GM12873 (cell line): ENCODE measurements around the gene FRS2.

Source experiments
- TF ChIP-seq, protein P1 (sequence below): IDR thresholded peaks from 2 replicates; pipeline ENCODE4 v1.5.1; 2012; ENCODE audit warnings: low read depth, mild to moderate bottlenecking, moderate library complexity, low read length, control low read depth; ENCODE audit not compliant: insufficient read depth; ENCODE audit errors: missing control alignments

Gene FRS2, protein sequence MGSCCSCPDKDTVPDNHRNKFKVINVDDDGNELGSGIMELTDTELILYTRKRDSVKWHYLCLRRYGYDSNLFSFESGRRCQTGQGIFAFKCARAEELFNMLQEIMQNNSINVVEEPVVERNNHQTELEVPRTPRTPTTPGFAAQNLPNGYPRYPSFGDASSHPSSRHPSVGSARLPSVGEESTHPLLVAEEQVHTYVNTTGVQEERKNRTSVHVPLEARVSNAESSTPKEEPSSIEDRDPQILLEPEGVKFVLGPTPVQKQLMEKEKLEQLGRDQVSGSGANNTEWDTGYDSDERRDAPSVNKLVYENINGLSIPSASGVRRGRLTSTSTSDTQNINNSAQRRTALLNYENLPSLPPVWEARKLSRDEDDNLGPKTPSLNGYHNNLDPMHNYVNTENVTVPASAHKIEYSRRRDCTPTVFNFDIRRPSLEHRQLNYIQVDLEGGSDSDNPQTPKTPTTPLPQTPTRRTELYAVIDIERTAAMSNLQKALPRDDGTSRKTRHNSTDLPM

DNA sequence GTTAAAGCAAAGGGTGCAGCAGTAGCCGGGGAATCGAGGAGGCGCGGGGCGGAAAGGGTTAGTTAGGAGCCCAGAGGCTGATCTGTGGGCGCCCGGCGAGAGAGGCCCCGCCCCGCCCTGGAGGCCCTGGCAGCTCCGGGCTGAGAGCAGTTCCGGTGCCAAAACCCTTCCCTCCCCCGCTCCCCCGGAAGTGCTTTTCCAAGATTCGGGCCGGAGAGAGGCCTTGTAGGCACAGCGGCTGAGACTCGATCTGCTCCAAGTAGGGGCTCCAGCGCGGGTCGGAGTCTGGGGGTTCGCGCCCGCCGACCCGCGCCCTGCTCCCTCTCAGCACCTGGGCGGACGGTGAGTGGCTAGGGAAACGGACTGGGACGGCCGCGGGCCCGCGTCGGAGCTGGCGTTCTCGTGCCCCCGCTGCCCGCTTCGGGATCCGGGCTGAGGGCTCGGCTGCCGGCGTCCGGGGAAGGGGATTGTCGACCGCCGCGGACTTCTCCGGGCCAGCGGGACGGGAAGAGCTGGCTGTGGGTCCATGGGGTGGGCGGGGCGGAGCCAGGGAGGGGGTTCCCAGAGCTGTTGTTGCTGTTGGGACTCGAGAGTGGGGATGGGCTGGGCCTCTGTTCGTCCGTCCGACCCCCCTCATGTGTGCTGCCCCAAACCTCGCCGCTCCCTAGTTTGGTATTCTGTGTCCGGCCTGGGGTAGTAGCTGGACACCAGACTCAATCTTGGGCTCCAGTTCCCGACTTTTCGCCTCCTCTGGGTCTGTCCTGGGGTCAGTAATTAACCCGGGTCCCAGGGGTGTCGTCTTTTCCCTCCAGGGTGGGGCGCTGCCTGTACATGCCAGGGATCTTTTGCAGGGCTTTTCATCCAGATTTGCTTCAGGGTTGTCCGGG lies at the start of gene FRS2:
FRS2 (plus strand) TSS at position 200 of the 887 bp plus-strand sequence. CDS start 98,643 bp downstream, outside the sequence.
- TF ChIP-seq, protein P1, sequence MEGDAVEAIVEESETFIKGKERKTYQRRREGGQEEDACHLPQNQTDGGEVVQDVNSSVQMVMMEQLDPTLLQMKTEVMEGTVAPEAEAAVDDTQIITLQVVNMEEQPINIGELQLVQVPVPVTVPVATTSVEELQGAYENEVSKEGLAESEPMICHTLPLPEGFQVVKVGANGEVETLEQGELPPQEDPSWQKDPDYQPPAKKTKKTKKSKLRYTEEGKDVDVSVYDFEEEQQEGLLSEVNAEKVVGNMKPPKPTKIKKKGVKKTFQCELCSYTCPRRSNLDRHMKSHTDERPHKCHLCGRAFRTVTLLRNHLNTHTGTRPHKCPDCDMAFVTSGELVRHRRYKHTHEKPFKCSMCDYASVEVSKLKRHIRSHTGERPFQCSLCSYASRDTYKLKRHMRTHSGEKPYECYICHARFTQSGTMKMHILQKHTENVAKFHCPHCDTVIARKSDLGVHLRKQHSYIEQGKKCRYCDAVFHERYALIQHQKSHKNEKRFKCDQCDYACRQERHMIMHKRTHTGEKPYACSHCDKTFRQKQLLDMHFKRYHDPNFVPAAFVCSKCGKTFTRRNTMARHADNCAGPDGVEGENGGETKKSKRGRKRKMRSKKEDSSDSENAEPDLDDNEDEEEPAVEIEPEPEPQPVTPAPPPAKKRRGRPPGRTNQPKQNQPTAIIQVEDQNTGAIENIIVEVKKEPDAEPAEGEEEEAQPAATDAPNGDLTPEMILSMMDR = peak; percentile 35

DNA sequence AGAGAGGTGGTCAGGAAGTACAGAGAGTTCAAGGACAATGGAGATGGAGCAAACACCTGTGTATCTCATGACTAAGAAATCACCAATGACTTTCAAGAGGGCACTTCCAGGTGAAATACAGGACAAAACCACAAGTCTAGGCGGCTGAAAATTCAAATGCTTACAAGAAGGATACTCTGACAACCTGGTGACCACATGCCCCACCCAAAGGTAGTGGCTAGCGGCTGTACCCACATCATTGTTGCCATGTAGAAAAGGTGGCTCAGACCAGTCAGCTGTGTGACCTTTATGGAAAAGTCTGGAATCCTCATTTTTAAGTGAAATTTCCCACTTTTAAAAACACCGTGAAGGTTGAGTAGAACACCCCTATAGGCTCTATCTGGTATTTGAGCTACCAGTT lies 48.6 kb upstream of the FRS2 start:
- TF ChIP-seq, protein P1 = no peak

DNA sequence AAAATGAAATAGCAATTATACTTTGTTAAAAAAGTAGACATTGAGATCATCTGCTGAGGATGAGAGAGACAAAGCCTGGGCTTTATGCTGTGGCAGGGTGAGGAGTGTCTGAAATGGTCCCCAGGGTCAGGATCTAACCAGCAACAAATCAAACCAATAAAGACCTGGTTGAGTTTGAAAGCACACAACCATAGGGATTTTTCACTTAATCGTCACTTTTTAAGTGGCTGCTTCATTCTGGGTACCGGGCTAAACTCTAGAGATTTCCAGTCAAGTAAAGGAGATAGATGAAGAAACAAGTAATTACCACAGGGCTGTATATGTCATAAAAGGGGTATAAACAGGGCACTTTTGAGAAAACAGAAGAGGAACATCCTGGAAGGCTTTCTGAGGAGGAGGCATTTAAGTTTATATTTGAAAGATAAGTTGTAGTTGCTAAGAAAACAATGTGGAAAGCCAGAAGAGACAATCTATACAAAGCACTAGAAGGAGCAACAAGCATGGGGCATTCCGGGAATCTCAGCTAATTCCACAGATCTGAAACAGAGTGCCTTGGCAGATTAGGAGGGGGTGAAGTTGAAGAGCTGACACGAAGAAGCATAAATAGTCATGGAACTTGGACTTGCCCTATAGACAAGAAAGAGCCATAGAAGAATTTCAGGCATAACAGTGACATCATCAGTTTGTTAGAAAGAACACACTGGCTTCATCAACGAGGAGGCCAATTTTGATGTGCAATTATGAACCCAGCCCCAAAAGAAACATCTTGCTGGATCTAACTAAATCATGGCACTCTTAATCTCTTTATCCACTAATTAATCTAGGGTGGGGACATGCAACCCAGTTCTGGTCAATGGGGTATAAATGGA lies 46.9 kb upstream of the FRS2 start:
- TF ChIP-seq, protein P1 = no peak

DNA sequence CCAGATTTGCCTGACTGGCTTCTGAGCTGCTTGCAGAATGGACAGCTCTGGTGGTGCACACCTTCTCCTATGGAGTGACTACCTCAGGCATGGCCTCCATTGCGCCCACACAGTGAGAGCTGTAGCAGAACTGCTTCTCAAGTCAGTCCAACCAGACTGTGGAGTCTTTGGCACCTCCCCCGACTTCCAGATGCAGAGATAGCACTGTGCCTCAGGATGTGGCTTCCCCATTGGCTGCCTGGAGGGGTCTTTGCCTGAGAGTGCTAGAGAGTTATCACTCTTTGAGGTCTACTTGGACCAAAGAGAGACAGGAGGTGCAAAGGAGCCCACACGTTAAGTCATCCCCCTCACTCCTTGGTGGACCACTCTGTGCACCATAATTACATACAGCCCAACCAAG lies 44.8 kb upstream of the FRS2 start:
- TF ChIP-seq, protein P1 = no peak

DNA sequence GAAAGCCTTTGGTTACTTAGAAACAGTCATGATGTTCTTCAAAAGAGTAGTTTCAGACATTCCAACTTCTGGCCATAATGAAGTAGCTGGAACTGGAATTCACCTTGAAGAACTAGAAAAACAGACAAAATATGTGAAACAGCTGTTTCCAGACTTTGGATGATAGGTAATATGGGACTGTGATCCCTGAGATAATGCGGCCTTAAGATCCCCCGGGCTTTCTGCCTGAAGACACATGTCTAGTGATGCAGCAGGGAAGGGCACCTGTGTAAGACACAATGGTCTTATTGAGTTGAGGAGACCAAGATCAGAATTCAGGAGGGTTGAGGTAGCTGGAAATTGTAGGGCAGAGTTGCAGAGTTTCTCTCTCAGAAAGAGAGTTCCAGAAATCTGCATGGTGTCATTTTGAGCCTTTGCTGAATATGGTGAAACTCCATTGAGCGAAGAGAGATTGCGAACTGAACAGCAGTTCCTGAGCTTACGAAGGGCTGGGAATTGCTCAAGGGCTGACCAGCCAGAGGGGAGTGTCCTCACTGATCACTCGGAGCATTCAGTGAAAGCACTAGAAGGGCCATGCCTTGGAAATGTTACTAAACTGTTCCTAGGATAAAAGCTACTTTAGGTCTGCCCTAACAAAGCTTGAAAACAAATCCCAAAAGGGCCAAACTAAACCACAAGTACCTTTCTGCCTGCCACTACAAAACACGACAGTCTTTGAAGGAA lies 41.7 kb upstream of the FRS2 start:
- TF ChIP-seq, protein P1 = no peak

DNA sequence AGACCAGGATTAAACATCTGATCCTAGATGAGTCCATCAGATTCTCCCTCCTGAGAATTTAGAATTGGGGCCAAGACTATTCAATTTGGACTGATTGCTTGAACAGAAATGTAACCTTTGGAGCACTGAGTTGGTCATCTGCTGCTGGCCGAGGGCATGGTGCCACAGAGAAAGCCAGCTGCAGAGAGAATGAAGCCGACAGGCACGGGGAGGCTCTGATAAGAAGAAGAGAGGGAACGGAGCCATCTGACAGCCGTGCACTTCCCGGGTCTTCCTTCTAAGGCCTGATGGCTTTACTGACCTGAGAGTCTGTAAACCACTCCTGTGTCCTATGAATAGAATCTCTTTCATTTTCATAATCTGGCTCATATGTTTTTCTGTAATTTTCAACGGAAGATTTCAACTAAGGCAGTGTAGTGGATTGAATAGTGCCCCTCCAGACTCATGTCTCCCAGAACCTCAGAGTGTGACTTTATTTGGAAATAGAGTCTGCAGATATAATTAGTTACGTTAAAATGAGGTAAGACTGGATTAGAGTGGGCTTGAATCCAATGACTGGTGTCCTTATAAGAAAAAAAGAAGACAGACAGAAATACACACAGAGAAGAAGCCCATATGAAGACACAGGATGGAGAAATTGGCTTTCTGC lies 39.1 kb upstream of the FRS2 start:
- TF ChIP-seq, protein P1 = no peak
